Stimulated activated CD8-positive, alpha-beta memory T cell treated with anti-CD3 and anti-CD28 coated beads, Interleukin-15, amount 100 ng/mL, for 48 hours (primary cell): ENCODE results near the gene RBM28.

Source experiments
- DNase-seq, 2 donors: peaks; one replicate each; pipeline ENCODE4 v3.0.0-alpha.2; 2020; ENCODE audit warnings: low read depth in 2 of 2

RBM28 gene

DNA sequence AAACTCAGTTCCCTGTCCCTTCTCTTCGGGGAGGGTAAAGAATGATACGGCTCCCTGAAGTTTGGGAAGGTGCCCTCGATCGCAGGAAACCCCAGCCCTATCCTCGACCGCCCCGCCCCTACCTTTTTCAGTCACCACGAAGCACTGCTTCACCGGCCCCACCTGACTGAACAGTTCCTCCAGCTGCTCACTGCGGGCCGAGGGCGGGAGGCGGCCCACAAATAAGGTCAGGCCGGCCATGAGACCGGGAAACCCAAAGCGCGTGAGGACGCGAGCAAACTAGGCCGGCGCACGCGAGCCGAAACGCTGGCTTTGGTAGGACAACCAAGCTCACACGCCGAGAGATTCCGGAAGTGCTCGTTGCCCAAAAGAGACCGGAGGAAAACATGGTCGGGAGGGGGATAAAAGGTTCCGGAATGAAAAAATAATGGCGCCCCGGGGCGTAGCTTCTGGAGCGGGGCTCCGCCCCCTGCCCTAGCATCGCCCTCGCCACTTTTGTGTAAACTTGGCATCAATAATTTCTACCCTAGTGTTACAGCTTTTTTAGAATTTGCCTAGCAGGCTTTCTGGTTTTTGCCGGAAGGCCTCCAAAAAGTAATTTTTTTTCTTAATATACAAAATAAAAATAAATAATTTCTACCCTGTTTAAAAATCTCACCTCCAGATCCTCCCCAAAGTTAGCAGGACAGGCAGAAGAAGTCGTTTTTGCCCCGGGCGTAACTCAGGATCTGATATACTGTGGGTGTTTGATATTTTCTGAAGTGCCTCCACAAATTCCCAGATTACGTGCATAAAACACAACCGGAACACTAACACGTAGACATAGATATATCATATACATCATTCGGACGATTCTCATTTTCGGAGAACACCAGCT, at the start of gene RBM28:
TSS of gene RBM28 (minus strand) at position 355 of the 877 bp plus-strand sequence. CDS start at position 240, 115 bp downstream.
- DNase-seq: peak; percentile 71 to 72

DNA sequence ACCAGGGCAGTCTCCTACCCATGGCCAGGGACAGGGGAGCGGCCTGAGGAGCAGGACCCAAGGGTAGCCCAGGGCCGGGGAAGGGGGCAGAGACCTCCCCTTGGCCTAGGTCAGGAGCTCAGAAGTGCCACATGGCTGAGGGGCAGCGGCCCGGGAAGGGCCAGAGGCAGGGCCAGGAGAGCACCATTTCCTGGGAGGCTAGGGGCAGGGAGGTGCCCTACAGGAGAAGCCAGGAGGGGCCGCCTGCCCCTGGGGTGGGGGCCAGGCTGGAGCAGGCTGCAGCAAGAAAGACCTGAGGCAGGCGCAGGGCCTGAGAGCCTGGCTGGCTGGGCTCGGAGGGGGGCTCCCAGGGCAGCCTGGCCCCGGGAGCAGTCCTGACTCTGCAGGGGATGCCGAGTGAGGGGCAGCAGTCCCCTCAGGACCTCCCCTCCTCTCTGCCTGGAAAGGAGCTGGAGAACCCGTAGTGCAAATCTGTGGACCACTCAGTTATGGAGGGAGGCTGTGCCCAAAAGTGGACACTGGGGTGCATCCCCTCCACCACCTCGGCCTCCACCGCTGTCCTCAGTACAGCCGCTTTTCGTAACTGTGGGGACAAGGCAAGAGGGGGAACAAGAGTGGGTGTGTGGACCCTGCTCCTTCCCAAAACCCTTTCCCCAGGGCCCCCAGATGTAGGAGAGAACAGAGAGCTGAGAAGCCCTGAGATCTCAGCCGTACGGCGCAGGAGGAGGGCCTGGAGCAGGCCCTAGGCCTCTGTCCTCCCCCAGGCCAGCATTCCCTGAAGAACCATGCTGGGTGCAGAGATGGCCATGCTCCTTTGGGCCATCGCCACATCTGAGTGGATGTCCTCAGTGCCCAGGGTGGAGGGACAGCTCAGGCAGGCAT, 49.0 kb upstream of the RBM28 start:
- no peak for DNase-seq

GRCh38 chr7:128391805-128392204, 48.1 kb upstream of the RBM28 start:
- no peak for DNase-seq

GRCh38 chr7:128390871-128391565, 47.3 kb upstream of the RBM28 start:
- no peak for DNase-seq

DNA sequence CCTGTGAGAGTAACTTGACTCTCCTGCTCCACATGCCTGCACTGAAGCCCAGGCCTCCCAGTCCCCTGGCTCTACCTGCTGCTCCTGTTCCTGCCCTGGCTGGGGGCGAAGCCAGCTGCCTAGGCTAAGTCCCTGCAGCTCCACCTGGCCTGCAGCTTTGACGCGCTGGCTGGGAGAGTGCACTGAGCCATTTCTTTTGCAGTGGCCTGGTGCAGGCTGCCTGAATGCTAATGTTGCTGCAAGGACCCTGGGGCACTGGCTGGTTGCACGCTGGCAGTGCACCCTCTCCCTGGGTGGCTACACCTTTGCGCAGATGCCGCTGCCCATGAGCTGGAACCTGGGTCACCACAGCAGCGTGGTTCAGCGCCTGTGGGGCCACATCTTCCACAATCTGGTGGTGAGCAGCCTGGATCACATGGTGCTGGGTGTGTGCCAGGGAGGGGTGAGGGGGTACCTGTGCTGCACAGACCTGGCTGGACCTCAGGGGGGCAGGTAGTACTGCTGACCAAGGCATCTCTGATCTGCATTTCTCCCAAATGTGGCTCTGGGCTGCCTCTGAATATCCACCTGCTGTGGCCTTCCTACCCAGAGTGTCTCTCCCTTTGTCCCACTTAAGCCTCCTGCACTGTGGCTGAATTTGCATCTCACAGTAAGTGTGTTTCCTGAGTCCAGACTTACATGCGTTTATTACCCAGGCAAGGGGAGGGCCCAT, 46.1 kb upstream of the RBM28 start:
- DNase-seq: no peak

- DNase-seq: no peak
Measured at GRCh38 chr7:128389085-128389617, 45.4 kb upstream of the RBM28 start.

DNA sequence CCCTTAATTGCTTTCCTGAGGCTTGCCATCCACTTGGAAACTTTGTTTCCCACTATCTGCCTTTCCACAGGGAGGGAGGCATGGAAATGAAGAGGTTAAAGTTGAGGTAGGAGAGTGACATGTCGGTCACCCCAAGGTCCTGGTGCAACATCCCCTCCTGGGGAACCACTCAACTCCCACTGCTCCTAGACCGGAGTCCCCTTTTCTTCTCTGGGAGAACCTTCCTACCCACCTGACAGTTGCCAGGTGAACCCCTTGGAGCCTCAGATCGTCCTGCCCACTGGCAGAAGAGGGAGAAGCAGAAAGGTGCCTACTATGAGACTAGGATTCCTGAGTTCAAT, 44.4 kb upstream of the RBM28 start:
- no peak for DNase-seq

GRCh38 chr7:128387216-128388144, 43.8 kb upstream of the RBM28 start:
- peak; percentile 44 to 58 for DNase-seq

DNA sequence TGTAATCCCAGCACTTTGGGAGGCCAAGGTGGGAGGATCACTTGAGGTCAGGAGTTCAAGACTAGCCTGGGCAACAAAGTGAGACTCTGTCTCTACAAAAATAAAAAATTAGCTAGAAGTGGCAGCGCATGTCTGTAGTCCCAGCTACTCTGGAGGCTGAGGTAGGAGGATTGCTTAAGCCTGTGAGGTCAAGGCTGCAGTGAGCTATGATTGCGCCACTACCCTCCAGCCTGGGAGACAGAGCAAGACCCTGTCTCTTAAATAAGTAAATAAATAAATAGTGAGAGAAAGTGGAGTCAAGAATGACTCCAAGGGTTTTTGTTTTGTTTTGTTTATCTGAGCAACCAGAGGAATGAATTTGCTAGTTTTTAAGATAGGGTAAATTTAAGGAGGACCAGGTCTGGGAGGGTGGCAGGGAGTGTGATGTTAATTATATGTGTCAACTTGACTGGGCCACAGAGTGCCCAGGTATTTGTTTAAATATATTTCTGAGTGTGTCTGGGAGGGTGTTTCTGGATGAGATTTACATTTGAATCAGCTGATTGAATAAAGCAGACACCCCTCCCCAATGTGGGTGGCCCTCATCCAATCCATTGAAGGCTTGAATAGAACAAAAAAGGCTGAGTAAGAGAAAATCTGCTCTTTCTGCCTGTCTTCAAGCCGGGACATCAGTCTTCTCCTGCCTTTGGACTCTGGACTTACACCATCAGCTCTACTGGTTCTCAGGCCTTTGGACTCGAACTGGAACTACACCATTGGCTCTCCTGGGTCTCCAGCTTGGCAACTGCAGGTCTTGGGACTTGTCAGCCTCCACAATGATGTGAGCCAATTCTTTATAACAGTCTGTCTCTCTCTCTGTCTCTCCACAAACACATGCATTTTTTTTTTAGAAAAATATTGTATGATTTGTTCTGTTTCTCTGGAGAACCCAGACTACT, 42.5 kb upstream of the RBM28 start:
- no peak for DNase-seq

- no peak for DNase-seq
Measured at GRCh38 chr7:128384726-128385125, 41.0 kb upstream of the RBM28 start.

DNA sequence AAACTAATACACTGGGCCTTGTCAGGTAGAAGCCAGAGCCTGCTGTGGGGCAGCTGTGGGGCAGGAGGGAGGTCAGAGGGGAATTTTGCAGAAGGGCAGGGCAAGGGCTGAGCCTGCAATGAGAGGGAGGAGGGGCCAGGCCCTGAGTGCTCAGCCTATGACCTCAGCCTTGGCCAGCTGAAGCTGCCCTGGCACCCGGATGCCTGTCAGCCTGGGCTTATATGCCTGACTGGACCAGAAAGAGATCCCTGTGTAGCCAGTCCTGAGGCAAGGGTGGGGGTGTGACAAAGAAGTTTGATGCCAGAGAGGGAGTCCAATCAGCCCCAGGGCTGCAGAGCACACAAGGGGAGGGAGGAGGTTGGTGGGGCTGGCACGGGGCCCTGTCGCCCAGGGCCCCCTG, 40.1 kb upstream of the RBM28 start:
- no peak for DNase-seq

- DNase-seq: no peak
Measured at GRCh38 chr7:128381161-128381821, 37.6 kb upstream of the RBM28 start.

GRCh38 chr7:128380483-128381106, 36.9 kb upstream of the RBM28 start:
- DNase-seq: no peak

DNA sequence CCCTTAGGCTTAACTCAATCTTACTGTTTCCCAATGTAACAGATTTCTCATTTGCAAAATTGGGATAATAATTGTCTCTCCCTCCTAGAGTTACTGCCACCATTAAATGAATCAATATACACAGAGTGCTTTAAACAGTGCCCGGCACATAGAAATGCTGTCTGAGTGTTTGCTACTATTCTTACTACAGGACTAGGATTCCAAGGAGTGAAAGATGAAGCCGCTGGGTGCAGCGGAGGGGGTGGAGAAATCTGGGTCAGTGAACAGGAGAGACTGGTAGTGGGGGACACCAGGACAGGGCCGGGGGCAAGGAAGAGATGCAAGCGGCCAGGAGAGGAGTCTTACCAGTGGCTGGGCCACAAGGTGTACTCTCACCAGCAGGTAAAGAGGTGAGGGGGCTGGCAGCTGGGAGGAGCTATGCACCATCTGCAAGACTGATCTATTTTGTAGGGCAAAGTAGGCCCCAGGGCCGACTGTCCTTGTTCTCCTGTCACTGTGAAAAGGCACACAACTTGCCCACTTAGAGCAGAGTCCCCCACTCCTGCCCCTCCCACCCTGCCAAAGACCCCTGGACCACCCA, 36.3 kb upstream of the RBM28 start:
- no peak for DNase-seq

GRCh38 chr7:128378637-128379036, 34.9 kb upstream of the RBM28 start:
- no peak for DNase-seq

- DNase-seq: no peak
Measured at GRCh38 chr7:128376077-128376476, 32.4 kb upstream of the RBM28 start.

DNA sequence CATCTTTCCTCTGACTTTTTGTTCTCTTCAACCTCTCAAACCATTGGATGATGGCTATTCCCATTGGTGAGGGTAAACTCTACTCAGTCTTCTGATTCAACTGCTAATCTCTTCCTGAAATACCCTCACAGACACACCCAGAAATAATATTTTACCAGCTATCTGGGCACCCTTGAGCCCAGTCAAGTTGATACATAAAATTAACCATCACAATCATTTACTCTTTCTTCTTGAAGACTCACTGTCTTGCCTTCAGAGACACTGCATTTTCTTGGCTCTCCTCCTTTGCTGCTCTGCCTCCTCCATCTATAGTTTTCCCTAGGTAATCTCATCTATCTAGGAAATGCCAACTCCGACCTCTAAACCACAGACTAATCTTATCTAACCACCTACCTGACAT, 30.3 kb upstream of the RBM28 start:
- no peak for DNase-seq

GRCh38 chr7:128373606-128374005, 29.9 kb upstream of the RBM28 start:
- DNase-seq: no peak
